HG03066 (cell line): ENCODE data around the gene ATP13A2.

ENCODE experiments used
- ATAC-seq: cut with Tn5 transposase; IDR thresholded peaks from one replicate; pipeline ENCODE4 v1.9.1; 2021; ENCODE audit warnings: low read depth; ENCODE audit not compliant: unreplicated experiment

ATP13A2 gene, protein sequence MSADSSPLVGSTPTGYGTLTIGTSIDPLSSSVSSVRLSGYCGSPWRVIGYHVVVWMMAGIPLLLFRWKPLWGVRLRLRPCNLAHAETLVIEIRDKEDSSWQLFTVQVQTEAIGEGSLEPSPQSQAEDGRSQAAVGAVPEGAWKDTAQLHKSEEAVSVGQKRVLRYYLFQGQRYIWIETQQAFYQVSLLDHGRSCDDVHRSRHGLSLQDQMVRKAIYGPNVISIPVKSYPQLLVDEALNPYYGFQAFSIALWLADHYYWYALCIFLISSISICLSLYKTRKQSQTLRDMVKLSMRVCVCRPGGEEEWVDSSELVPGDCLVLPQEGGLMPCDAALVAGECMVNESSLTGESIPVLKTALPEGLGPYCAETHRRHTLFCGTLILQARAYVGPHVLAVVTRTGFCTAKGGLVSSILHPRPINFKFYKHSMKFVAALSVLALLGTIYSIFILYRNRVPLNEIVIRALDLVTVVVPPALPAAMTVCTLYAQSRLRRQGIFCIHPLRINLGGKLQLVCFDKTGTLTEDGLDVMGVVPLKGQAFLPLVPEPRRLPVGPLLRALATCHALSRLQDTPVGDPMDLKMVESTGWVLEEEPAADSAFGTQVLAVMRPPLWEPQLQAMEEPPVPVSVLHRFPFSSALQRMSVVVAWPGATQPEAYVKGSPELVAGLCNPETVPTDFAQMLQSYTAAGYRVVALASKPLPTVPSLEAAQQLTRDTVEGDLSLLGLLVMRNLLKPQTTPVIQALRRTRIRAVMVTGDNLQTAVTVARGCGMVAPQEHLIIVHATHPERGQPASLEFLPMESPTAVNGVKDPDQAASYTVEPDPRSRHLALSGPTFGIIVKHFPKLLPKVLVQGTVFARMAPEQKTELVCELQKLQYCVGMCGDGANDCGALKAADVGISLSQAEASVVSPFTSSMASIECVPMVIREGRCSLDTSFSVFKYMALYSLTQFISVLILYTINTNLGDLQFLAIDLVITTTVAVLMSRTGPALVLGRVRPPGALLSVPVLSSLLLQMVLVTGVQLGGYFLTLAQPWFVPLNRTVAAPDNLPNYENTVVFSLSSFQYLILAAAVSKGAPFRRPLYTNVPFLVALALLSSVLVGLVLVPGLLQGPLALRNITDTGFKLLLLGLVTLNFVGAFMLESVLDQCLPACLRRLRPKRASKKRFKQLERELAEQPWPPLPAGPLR

DNA sequence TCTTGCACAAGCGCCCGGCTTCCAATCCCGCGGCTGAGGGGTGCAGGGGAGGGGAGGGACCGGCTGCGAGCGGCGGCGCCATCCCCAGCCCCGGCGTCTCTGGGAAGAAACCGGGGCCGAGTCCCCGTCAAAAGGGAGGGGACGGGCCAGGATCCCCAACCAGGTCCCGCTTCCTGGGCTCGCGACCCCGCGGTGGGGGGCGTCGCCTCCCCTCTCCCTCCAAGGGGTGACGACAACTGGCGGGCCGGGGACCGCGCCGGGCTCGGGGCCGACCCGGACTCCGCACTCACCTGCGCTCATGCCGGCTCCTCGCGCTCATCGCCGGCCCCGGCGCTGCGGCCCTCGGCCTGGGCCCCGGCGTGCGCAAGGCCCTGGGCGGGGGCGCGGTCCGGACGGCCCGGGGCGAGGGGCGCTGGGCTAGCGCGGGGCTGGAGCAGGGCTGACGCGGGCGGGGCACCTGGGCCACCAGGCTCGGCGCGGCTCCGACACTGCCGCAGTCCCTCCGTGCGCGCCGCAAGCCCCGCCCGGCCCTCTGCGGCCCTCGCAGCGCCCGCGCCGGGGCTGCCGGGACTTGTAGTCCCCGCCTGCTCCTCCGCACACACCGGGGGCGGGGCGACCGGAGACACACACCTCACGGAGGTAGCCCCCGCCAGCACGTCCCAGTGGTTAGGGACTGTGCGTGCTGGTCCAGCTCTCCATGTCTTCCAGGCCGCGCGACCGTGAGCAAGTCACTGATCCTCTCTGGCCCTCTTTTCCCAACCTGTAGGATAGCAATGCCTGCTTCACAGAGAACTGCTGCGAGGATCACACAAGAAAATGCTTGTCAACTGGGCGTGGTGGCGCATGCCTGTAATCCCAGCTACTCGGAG lies at the start of gene ATP13A2:
Gene ATP13A2, minus strand, starts transcription at position 490 of the 869 bp plus-strand sequence. Its CDS starts 190 bp downstream, at position 300.
- peak; percentile 85 for ATAC-seq

DNA sequence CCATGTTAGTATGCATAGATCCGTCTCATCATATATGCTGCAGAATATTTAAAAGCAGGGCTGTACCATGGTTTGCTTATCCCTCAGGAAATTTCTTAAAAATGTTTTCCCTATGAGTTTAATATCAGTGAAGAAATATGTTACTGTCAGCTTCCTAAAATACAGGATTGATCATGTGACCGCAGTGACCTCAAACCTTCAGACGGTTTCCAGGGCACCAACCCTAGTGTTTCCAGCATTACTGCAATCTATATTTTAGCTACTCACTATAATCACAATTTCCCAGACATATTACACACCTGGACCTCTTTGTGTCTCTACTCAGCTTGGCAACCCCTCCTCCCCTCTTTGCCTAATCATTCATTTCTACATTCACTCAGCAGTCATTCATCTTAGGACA lies 49.8 kb upstream of the ATP13A2 start:
- no peak for ATAC-seq

DNA sequence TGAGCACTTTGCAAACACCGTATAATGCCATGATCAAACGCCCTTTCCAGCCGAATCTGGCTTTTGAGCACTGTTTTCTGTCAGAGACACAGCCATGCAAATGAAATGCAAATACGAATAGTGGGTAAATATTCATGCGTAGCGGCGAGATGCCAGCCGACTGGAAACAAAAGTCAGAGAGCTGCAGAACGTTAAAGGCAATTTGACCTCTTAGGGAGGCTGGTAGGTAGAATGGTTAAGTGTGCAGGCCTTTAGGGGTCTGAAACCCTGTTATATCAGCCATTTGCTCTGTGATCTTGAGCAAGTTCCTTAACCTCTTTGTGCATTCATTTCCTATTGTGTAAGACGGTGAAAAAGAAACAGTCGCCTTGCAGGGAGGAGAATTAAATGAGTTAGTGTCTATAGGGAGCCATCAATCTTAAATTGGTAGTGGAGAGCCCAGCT lies 48.6 kb upstream of the ATP13A2 start:
- ATAC-seq, result no peak

DNA sequence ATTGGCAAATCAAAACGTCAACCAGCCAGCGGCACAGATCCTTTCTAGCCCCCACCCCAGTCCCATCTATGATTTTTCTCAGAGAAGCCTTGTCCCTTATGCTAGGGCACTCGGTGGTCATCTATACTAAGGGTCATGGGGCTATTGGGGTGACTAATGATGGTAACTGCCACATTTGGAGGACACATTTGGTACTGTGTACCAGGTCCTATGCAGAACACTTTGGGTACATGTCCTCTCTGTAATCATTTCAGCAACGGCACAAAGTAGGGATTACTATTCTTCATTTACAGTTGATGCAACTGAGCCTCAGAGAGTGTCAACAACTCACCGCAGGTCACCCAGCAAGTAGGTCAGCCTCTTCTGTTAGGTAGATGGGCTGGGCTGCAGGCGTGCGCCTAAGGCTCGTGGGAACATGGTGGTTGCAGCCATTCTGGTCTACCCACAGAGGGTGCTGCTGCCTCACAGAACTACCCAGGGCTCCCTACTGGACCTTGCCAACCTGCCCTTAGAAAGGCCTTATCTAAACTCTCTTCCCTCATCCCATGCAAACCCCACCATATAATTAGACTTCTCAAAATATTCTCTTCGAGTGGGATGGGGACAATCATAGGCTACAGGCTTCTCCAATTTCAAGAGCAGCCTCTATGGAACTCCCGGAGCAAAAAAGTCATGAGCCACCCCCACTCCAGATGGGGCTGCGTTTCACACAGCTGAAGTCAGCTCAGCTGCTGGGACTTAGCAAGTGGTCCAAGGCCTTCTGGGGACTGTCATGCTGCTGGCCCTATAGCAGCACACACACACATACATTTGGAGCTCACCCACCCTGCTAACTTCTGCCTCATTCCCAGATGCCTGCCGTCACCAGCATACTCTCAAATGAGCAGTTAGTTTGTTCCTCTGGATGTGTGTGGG lies 47.9 kb upstream of the ATP13A2 start:
- ATAC-seq, result no peak

DNA sequence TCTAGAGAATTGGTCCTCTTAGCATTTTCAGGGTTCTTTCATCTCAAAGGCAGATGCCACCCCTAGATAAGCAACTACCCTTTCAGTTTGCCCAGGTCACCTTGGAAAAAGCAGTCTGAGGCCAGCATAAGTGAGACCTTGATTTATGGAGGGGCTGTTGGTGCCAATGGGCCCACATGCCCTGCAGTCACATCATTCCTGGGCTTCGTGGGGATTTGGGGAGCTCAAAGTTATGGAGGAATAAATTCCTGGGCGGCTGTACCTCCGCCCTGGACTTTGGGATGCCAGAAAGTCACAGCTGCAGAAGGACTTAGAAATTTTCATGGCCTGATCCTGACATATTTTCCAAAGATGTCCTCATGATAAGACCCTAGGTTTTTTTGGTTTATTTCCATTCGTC lies 44.8 kb upstream of the ATP13A2 start:
- ATAC-seq, result no peak

DNA sequence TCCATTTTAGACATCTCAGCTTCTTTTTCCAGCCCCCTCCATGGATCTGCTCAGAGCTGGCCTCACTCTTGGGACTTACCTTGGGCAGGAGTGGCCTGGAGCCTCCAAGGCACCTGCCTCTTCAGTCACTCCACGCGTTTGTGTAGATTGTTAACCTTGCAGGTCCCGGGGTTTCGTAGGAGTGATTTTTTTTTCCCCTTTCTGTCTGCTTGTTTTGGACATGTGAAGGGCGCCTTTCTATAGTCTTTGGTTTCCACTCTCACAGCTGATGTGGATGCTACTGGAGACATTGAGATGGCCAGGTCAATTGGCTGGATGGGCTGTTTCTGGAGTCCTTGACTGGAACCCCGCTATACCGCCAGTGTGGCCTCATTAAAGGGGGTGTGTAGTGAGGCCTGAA lies 44.1 kb upstream of the ATP13A2 start:
- ATAC-seq, result no peak

DNA sequence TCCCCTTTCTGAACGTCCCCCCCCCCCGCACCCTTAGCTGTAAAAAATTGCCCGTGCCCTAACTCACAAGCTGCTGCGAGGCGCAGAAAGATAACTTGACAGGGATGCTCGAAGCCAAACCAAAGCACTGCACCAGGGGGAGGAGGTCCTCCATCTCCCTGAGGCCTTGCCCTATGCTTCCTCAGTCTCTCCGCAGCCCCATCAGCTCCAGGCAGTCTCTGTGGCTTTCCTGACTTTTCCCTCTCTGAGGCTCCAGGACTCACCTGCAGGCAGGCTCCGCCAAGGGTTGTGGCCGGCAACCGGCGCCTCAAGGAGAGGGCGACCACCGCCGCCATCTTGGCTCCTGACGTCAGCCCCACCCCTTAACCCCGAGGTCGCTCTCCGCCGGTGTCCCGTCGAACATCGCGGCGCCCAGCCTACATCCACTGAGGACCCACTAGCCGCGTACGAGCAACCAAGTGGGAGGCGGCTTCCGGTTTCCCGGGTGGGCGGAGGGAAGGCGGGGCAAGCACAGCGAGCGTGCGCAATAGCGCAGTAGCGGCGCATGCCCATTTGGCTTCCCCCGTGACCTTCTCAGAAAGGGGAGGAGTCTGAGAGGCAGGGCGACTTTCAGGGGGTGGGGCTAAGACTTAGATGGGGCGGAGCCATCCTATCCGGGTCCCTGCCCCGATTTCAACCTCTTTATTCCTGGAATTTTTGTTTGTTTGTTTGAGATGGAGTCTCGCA lies 42.1 kb upstream of the ATP13A2 start, which contains the start of gene SDHB:
Gene SDHB, minus strand, starts transcription at position 348 of the 726 bp plus-strand sequence. Its CDS starts 13 bp downstream, at position 335.
- ATAC-seq, result peak; percentile 96

DNA sequence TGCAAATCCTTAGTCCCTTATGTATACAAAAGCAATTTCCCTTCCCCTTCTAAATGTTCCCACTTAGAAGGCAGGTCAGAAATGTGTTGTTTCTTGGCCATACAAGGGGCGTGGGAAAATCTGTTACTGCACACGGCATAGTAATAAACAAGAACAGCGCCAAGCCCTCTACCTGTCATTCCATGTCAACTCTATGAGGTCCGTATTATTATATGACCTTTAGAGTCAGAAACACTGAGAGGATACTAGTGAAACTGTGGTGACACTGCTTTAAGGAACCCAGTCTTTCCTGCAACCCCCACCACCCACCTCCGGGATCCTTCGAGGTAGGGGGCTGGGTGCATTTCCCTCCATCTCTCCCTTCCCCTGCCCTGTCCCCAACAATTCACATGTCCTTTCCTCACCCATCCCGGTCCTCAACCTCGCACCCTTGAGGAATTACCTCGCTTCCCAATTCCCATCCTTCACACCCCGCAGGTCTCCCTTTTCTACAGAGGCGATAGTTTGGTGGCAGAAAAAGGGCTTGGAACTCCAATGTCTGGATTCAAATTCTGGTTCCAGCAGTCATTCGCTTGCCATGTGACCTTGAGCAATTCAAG lies 41.5 kb upstream of the ATP13A2 start:
- no peak for ATAC-seq

DNA sequence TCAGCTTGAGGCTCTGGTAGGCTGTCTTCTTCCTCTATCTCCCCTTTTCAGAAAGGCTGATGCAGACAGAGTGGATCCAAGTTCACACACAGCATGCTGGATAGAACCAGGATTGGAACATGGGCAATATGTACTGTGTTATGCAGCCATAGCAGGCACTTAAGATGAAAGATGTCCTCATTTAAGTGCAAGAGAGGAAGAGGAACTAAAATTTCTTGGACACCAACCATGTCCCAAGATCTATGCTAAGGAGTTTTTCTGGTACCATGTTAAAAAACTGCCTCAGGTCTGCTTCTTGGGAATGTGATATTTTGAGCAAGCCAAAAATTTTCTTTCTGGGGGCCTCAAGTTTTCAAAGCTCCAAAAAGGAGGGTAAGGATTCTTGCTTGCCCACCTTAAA lies 40.9 kb upstream of the ATP13A2 start:
- no peak for ATAC-seq

DNA sequence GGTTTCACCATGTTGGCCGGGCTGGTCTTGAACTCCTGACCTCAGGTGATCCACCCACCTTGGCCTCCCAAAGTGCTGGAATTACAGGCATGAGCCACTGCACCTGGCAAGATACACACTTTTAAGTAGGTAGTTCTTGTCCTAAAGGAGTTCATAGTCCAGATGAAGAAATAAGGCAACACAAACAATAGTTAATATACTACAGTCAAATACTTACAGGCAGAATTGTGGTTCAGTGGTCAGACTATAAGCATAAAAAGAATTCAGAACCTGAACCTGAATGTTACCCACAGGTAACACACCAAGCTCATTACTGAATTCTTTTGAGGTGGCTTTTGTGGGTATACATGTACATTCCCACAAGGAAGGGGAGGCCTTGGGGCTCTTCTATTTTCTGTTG lies 40.3 kb upstream of the ATP13A2 start:
- ATAC-seq, result no peak

DNA sequence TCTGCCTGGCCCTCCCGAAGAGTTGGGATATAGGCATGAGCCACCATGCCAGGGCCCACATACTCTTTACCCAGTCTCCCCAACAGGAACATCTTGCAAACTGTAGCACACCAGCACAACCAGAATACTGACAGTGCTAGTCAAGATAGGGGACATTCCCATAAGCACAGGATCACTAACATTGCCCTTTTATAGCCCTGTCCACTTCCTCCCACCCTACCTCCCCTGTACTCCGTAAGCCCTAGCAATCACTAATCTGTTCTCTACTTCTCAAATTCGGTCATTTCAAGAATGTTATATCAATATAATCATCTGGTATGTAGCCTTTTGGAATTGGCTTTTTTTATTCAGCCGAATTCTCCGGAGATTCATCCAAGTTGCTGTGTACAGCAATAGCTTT lies 36.2 kb upstream of the ATP13A2 start:
- ATAC-seq, result no peak

DNA sequence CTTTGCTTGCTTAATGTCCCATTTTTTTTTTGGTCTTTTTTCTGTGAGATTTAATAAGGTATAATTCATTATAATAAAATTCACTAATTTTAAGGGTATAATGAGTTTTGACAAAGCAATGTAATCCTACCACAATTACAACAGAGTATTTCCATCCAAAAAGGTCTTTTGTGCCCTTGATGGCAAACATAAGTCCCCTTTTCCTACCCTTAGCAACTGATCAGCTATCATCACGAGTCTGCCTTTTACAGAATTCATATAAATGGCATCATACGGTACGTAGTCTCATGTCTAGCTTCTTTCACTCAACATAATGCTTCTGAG lies 34.6 kb upstream of the ATP13A2 start:
- no peak for ATAC-seq

DNA sequence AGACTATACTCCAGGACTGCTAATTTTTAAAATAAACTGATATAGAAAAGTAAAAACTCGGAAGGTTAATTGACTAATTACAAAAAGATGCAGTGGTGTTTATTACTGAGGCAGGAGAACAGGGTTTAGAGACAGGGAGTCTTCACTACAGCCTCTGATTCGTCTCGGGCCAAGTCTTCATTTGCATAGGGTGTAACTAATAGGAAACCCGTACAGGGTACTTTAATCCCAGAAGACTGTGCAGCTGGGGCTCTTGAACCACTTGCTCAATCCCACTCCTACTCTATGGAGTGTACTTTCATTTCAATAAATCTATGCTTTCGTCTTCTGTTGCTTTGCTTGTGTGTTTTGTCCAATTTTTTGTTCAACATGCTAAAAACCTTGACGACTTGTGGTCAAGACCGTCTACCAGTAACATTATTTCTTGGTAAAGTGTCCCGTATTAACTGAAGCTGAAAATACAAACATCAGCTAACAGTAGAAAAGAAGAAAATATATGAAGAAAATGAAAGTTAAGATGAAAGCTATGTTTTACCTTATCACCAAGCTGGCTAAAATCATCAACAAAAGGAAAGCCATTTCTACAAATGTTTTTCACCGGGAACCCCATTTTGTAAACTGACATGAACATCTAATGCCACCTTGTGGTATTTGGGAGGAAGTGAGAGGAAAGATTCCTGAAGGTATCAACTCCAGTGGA lies 34.1 kb upstream of the ATP13A2 start:
- no peak for ATAC-seq

DNA sequence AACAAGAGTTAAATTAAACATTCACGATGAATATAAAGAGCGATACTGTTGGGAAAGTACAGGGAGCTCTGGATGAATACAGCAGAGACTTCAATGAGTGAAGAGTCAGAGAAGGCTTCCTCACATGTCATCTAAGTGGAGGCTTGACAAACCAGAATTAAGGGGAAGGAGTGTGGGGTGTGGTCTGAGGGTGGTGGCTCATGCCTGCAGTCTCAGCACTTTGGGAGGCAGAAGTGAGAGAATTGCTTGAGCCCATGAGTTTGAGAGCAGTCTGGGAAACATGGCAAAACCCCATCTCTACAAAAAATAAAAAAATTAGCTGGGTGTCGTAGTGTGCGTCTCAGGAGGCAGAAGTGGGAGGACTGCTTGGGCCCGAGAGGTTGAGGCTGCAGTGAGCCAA lies 33.4 kb upstream of the ATP13A2 start:
- ATAC-seq, result no peak

DNA sequence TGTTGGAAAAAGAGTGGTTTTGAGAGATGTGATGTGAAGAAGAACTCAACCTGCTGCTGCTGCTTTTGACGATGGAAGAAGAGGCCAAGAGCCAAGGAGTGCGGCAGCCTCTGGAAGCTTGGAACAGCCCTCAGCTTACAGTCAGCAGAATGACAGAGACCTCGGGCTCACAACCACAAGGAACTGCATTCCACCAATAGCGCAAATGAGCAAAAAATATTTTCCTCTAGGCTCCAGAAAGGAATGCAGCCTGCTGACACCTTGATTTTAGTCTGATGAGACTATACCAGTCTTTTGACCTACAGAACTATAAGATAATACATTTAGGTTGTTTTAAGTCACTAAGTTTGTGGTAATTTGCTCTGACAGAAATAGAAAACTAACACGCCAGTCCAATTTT lies 31.9 kb upstream of the ATP13A2 start:
- no peak for ATAC-seq

DNA sequence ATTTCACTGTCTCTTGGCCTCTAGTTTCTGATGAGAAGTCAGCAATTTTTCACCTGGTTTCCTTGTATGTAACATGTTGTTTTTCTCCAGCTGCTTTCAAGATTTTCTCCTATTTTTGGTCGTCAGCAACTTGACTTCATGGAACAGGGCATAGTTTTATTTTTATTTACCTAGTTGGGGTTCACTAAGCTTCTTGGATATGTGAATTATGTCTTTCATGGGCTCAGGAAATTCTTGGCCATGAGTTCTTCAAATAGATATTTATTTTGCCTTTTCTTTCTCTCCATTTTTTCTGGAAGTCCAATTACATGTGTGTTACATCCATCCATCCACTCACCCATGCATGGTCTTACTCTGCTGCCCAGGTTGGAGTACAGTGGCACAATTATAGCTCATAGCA lies 28.4 kb upstream of the ATP13A2 start:
- no peak for ATAC-seq

DNA sequence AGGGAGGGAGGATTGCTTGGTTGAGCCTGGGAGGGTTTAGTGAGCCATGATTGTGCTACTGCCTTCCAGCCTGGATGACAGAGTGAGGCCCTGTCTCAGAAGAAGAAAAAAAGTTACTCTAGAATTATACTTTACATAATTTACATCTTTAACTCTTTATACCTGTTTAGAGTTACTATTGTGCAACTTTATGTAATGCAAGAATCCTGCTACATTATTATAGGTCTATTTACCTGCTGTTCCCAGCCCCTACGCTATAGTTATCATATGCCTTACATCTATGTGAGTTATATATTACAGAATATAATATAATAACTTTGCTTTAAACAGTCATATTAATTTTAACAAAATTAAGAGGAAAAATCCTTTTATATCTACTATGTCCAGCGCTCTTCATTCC lies 27.8 kb upstream of the ATP13A2 start:
- no peak for ATAC-seq
